Hematopoietic multipotent progenitor cell treated with erythropoietin and hydrocortisone succinate and interleukin-3 and kit ligand, for 4 days (in vitro differentiated cells): Measurements from ENCODE around the gene KCNMA1.

ENCODE experiments used
- DNase-seq: peaks from one replicate; pipeline ENCODE4 v3.0.0-alpha.2; 2015

The KCNMA1 gene

DNA sequence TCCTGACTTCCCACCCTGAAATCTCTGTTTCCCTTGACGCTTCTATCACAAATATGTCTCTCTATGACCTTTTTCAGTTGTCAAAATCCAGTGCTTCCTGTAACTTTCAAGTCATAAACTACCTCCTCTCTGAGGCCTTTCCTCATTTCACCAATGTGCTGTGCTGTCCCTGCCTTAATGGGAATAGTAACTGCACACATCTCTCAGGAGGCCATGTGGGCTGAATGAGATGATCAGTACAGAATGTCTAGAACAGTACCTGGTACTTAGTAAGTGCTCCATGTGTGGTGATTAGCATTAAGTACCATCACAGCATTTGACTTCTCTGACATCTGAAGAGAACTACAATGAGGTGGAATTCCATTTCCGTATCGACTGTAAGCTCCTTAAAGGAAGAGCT, 588.5 kb downstream of the KCNMA1 start:
- DNase-seq, result no peak

DNA sequence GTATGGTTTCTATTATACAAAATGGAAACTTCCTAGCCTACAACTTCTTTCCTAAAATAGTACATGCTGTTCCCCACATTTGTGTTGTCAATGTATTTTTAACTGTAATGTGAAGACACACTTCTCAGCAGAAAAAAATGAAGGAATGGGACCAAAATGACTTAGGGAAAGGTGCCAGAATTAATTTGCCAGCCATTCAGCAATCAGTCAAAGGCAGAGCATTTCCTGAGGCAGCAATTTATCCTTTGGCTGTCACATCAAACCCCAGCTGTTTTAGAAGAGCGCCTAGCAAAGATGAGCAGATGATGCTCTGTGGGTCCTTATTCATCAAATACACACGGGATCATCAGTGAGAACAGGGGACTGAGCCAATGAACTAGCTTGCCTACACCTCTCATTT, 592.5 kb downstream of the KCNMA1 start:
- DNase-seq, result no peak

DNA sequence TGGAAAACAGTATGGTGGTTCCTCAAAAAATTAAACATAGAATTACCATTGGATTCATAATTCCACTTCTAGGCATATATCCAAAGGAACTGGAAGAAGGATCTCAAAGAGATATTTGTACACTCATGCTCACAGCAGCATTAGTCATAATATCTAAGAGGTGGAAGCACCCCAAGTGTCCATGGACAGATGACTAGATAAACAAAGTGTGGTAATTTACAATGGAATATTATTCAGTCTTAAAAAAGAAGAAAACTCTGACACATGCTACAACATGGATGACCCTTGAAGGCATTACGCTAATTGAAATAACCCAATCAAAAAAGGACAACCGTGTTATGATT, 594.2 kb downstream of the KCNMA1 start:
- no peak for DNase-seq

DNA sequence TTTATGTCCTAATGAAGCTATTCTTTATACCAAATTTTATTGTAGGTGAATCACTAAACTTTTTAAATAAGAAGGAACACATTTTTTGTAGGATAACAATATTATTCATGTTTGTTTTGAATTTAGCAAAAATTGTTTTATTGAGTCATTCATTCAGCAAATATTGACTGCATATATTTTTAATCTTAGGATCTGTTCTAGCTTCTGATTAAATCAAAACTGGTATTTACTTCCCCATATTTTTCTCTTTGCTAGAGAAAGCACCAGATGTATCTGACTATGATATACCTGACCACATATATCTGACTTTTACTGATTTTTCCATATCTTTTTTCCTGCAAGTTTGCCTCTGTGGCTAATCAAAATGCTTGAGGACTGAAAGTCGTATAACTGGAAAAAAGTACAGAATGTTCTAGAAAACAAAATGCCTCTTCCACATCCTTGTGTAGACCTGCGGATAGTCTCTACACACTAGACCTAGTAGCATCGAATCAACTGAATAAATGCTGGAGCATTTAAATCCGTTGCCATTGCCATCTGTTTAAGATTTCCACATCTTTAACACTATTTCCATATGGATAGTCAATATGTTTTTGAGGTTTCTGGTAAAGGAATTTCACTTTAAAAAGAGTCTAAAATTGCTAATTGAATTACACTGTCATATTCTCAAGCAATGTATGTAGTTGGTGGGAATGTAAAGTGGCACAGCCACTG, 594.7 kb downstream of the KCNMA1 start:
- DNase-seq, result no peak

DNA sequence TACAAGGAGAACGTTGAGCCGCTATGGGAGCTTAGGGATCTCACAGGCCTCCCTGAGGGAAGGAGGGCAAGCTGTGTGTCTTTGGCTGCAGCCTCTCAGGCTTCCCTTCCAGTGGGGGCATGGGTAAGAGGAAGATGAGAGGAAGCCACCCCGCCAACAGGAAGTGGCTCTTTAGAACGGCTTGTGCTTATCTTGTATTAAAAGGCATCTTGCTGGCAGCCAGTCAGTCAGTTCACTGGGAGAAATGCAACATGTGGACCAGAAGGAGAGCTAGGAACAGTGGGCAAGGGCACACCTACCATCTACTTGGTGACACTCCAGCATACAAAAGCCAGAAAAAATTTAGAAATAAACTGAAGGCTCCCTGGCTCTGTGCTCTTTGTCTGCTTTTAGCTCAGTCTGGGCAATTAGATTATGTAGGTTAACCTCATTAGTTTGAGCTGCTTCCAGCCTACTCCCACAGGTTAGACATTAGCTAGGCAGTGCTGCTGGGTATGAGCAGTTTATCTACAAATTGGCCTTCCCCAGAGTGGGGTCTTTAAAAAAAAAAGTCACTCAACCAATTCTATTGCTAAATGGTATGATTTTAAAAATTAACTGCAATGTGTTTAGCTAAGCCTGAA, 595.9 kb downstream of the KCNMA1 start:
- peak; percentile 95 for DNase-seq

DNA sequence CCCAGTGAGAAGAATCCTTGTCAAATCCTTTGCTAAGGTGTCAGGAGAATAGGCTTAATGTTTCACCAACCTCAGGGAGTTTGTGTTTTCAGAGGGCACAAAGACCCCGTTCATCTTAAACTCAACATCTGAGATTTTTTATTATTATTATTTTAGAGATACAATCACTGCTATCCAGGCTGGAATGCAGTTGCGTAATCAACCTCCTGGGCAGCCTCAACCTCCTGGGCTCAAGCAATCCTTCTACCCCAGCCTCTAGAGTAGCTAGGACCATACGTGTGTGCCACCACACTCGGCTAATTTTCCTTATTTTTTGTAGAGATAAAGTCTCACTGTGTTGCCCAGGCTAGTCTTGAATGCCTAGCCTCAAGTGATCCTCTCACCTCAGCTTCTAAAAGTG, 599.2 kb downstream of the KCNMA1 start:
- no peak for DNase-seq

DNA sequence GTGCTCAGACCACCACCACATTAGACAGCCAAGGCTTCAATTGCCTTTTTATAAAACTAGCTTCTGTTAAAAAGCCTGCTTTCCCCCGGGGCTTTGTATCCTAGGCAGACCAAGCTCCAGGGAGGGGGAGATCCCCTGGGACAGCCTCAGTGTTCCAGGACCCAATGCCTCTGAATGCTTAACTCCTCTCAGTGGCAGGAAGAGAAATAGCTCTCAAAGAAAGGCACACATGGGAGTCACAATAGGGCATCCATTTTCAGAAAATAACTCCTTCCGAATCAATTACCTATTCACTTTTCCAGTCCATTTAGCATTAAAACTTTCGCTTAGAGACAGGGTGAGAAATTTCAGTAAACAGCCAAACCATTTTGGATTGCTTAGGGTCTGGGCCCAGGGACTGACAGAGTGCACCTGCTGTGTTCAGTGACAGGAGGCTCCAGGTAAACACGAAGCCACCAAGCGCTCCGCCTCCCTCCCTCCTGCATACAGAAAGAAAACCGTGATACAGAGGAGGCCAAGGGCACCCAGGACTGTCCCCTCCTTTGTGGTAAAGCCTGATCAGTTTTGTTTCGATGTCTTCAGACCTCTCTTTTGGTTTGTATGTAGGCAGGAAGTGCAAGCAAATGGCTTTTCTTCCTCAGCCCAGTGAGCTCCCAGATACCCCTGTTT, 599.7 kb downstream of the KCNMA1 start:
- DNase-seq, result no peak

DNA sequence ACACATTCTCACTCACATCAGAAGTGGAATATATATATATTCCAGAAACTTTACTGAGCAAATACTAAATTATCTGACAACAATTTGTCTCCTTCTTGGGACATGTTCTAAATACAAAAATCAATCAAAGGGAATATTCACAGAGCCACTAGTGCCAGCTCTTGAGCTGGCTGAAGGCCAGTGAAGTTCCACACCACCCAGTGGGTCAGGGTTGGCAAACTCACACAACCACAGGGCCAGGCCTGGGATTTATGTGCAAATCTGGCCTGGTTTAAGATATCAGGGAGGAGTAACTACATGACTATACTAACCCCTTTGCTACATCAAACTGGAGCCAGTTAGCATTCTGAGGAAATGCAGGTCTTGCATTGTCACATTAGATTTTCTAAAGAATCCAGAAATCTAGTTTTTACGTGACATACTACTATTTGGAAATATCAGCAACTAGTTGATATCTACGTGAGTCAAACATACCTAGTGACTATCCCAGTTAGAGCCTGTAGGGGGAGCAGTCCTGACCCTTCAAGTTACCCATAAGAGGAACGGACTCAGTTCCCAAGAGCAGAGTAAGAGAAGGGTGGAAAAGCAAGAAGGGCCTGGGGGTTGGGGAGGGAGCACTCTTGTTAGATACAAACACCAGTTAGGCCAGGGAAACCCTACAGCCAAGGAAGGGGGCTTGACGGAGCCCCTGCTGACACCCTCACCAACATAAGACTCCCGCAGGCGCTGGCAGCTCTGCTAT, 600.4 kb downstream of the KCNMA1 start:
- DNase-seq, result peak; percentile 61

DNA sequence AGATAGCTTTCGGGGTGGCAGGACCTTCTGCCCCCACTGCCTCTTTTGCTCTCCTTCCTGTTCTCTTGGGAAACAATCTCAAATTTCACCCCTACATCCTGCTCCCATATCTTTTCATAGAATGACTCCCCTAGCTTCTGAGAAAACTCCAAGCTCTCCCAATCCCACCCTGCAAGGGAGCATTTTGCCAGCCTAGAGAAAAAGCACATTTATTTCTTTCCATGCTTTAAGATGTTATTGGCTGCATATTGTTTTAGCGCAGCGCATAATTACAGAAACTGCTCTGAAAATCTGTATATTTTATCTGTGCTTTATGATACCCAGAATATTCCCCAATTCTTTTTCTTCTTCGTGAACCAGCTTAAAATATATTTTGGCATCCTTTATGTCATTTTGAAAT, 601.3 kb downstream of the KCNMA1 start:
- no peak for DNase-seq

DNA sequence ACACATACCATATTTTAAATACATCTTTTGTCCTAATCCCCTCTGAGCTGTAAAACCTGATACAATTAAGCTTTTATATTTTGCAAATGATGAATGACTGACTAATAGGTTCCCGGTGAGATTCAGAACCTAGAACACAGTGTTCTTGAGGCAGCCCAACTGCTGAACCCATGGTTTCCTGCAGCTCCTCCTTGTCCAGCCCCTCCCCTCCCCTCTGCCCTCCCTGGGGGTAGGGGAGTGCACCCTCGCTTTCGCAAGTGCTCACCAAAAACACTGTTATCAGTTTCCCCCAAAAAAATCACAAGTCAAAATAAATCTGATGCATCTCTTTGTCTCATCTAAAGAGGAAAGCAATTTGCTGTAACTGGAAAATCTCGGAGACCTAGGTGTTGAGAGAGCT, 602.8 kb downstream of the KCNMA1 start:
- no peak for DNase-seq

DNA sequence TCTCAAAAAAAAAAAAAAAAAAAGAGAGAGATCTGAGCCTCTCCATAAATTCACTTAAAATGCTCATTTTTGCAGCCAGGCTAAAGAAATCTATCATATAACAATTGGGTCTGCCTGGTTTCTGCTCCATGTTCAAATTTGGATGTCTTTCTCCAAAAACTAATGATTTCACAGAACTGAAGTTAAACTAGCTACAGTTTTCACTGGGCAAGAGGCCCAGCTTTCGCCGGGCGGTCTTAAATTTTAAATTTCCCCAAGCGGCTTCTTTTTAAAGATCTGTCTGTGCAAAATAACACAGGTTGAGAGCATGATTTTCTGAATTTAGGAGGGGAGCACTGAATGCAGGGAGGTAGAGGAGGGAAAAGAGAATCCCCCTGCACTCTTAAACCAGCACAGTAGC, 603.4 kb downstream of the KCNMA1 start:
- no peak for DNase-seq

DNA sequence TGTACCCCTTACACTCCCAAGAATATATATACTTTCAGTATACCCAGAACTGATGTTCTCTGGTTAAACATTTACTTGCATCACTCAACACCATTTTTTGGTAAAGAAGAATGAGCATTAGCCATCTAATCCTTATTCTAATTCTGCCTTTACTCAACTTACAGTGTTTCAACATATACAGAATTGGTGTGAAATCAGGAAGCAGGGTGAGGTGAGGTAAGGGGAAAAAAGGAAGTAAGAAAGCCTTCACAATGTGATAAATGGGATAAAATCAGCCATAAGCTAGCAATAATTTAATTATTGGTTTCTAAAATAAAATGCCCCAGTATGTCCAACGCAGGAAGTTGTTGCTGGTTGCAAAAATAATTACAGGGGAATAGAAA, 605.4 kb downstream of the KCNMA1 start:
- DNase-seq, result peak; percentile 64

DNA sequence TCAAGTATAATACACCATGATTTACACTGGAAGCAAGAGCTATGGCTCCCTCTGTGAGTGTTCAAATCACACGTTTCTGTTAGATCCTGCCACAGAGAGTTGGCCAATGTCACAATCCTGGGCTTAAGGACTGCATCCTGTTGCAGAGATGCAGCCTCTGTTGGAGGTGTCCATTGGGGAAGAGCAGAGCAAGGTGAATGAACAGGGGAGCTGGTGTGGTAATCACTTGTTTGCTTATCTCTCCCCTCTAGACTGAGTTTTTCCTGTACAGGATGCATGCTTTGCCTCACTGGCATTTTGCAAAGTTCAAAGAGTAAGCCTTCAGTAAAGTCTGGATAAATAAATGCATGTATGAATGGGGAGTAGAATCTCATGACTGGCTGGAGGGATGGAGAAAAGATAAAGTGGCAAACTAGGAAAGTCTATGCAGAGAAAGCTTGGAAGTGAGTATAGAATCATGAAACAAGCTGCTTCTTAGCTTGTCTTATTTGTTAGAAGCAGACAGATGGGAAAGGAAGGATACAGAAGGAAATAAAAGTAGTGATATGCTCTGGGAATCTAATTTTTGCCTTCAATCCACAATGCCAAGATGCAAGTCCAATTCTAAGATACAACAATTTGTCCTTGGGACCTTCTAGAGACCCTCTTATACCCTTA, 605.9 kb downstream of the KCNMA1 start:
- DNase-seq, result peak; percentile 12

DNA sequence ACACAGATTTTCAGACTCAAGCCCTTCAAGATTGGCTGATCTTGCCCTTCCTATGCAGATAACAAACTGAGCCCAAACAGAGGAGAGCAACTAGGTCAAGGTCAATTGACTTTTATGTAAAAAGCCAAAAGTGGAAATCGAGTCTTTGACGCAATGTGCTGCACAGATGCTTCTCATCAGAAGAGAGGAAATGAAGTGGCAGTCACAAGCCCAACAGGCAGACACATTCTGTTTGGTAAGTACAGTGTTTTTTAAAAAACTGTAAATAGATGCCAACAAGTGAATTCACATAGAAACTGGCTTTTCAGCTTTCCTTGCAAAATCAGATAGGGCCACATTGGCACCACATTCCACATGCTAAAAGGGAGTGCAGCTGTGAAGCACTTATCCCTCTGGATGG, 606.6 kb downstream of the KCNMA1 start:
- DNase-seq, result no peak

DNA sequence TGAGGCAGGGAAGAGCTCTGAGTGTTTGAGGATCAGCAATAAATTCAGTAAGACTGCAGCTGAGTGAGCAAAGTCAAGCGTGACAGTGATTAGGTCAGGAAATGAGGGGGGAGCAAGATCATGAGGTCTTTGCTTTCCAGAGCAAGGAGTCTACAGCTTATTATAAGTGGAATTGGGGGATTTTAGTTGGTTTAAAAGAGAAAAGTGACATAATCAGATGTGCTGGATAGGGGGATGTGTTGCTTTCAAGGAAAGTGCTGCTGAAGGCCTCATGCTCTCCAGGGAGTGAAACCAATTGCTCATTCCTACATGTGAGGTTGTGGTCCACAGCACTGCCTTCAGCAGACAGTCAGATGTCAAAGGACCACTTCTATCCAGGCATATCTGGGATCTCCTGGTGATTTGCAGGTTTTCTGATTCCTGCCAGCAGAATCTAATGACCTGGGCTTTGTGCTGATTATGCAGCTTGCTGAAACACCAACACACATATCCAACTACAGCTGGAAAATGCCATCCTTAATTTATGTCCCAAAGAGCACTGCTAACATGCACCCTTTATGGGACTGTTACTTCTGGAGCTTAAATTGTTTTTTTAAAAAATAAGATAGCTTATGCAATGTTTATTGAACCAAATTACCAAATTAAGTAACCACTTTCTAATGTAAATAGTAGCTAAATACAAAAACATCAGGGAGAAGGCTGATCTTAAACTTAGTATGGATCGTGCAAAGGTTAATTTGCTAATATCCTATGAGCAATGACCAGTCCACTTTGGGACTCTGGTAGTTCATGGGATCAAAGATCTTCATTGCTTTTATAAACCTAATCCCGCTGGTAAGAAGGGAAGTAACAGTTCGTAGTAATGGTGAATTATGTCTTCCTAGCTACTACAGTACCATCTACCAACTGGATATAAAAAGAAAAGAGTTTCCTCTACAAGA, 607.6 kb downstream of the KCNMA1 start:
- peak; percentile 28 for DNase-seq

DNA sequence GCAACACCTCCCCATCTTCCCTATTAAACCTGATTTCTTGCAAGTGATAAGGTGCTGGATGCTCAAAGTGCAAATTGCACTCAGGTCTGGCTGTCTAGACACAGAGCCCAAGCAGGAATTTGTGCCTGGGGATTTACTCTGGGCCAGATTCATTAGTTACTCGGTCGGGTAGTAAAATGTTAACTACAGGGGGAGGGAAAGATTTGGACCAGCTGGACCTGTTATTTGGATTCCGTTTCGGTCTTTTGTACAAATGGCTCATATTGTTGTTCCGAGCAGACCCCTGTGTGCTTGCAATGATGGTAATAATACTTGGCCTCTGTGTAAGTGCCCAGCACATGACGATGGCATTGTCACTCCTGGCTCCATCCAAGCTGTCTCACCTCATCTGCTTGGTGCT, 609.6 kb downstream of the KCNMA1 start:
- no peak for DNase-seq

DNA sequence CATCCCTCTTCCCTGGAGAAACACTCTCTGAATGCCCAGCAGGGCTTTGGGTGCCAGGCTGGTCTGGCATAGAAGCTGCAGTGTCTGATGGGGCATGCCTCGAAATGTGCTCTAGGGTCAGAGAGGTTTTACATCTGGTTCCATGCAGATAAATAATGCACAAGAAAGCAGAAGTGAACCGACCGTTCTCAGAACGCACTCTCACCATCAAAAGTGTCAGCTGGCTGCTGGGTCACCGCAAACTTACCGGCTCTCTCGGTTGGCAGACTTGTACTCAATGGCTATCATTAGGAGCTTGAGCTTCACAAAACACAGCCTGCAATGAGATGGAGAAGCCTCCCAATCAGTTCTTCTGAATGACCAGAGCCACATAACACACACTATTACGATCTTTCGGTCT, 610.0 kb downstream of the KCNMA1 start:
- peak; percentile 95 for DNase-seq

DNA sequence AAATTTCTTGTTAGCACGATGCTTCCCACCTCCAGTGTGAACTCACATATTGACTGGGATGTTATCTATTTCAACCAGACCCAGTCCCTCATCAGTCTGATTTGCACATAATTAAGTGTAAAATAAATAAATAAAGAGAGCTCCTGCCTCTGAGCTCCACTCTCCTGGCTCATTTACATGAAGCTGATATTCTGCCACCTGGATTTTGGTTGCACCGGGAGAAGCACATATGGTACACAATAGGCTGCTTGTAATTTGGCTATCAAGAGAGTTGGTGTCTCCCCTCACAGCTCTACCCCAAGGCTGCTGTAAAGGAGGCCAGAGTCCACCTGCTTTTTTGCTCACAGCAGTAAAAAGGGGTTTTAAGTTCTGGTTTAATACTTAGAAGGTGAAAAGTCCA, 610.5 kb downstream of the KCNMA1 start:
- DNase-seq, result peak; percentile 57

DNA sequence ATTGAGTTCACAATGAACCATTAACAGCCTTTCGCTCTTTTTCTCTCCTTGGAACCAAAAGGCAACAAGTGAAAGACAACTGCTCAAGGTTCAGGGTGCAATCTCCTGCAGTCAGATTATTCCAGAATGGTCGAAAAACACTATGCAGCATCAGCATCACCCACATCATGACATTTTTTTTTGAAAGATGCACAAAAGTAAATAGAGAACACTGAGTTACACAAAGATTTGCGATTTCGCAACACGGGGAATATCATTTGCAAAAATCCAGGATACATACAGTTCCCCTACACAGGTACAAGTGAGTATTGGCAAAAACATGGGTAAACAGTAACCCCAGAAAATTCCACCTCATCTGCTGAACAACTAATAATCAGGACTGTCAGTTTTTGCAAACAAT, 611.5 kb downstream of the KCNMA1 start:
- no peak for DNase-seq

DNA sequence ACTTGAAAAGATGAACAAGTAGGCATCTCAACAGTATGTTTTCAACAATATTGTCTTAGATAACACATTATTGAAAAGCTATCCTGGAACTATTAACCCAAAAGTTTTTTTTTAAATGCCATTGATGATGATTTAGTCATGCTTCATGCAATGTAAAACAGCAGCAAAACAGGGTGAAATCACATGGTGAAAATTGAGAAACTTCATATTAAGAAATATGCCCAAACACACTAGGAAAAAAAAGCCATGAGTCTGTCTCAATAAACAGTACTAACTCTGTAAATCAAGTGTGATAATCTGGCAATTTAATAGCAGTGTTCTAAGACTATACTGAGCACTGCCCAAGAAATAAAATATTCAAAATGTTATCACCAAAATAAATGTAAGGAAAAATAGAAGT, 613.1 kb downstream of the KCNMA1 start:
- peak; percentile 21 for DNase-seq

DNA sequence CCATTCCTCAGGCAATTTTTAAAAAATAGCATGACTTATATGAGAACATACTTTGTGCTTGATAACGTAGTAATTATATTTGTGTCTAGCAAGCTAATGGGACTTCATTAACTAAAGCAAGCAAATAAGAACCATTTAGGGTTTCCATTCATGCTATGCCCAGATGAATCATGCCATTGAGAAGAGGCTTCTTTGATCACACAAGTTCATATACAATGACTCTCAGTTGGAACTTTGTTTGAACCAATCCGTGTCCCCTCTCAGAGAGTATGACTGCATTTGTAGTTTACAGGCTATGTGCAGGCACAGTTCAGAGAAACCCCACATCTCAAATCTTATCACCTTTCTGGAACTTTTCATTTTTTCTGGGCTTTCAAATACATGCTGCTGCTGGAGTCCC, 614.2 kb downstream of the KCNMA1 start:
- no peak for DNase-seq

DNA sequence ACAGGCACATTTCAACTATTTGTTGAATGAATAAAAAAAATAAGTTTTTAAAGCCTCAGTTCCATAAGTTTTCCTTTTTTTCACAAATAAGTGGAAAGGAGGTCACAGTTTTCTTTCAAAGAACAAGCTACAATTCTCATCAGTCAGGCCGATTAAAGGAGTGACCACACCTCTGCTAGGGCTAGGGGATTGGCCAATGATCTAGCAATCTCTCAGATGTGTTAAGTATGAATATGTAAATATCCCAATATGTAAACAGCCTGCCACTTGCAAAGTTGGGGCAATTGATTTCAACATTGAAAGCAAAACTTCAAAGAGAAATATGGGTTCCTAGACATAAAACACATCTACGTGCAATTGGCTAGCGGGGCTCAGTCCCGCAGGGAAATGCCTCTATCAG, 614.9 kb downstream of the KCNMA1 start:
- no peak for DNase-seq
